ENCODE data around the gene NPDC1. TPM values are rescaled to one million over a fixed set of nuclear protein-coding genes. Genes with fewer than 3 reads are reported as not detected.

Gene NPDC1
- total and polyA plus RNA-seq, 2 of the 8 experiments (the other 6 are each of a cell fraction or from before 2014, with no cell fraction given) = 26.2 to 44.1 TPM

DNA sequence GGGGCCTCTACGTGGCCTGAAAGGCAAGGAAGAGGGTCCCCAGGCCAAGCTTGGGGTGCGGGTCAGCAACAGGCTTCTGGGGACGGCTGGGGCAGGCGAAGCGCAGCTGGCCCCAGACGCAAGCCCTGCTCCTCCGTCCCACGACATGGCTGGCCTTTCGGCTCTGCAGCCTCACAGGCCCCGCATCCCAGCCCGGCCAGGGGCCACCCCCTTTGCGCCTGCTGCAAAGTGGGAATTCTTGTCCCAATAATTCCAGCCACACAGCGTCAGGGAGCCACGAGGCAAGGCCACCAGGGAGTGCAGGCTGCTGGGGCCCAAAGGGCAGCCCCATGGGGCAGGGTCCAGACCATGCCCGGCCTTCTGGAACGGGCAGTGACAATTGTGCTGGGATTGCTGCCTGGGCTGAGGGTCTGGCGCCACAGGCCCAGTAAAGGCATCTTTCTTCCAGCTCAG lies 9.0 kb upstream of the NPDC1 start (continued):
- no peak for TF ChIP-seq NANOG (IDR thresholded peaks at IDR 0.05; ENCODE audit: insufficient read depth, low read depth, low read length, poor library complexity, severe bottlenecking)
- TF ChIP-seq BRCA1 (IDR thresholded peaks at IDR 0.05; ENCODE audit: low read depth, low read length) = no peak
- TF ChIP-seq SRF (IDR thresholded peaks at IDR 0.05; ENCODE audit: low read depth, low read length) = no peak
- no peak for TF ChIP-seq EZH2 (IDR thresholded peaks at IDR 0.05; ENCODE audit: low read depth, low read length, severe bottlenecking)
- no peak for TF ChIP-seq RBBP5 (IDR thresholded peaks at IDR 0.05; ENCODE audit: borderline replicate concordance, low read depth, low read length)
- TF ChIP-seq, protein P1, sequence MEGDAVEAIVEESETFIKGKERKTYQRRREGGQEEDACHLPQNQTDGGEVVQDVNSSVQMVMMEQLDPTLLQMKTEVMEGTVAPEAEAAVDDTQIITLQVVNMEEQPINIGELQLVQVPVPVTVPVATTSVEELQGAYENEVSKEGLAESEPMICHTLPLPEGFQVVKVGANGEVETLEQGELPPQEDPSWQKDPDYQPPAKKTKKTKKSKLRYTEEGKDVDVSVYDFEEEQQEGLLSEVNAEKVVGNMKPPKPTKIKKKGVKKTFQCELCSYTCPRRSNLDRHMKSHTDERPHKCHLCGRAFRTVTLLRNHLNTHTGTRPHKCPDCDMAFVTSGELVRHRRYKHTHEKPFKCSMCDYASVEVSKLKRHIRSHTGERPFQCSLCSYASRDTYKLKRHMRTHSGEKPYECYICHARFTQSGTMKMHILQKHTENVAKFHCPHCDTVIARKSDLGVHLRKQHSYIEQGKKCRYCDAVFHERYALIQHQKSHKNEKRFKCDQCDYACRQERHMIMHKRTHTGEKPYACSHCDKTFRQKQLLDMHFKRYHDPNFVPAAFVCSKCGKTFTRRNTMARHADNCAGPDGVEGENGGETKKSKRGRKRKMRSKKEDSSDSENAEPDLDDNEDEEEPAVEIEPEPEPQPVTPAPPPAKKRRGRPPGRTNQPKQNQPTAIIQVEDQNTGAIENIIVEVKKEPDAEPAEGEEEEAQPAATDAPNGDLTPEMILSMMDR (IDR thresholded peaks at IDR 0.05; ENCODE audit: control extremely low read depth in 1 of 3, insufficient read depth in 1 of 3, low read depth in 1 of 3, low read length in 3 of 3) = no peak
- no peak for TF ChIP-seq TAF7 (optimal IDR thresholded peaks at IDR 0.05; ENCODE audit: borderline replicate concordance, low read depth, low read length)
- no peak for TF ChIP-seq JUN (IDR thresholded peaks at IDR 0.05; ENCODE audit: low read depth, low read length)
